Common myeloid progenitor, CD34-positive (primary cell): ENCODE measurements around the gene SLC1A1.

ENCODE experiments used
- CTCF ChIA-PET: fragments of 350-600 bp; sonication (Branson Sonifier 250); formaldehyde crosslinking; loops from one replicate; lab custom pipeline; 2021; ENCODE audit warnings: antibody characterized with exemption; lab: Charles Lee
- POLR2A ChIA-PET: fragments of 350-600 bp; sonication (Branson Sonifier 250); formaldehyde crosslinking; loops from one replicate; lab custom pipeline; 2021; ENCODE audit warnings: antibody characterized with exemption; lab: Charles Lee
- DNase-seq, 3 donors: peaks; one replicate each; pipeline versions ENCODE4 v3.0.0 to v3.0.0-alpha.2; 2013
- H3K27ac ChIP-seq, 2 experiments: 1 replicate in 1 of 2; 2 replicates in 1 of 2; pipeline ENCODE4 v1.7.0; 2013; ENCODE audit warnings: inconsistent platforms in 2 of 2, low read length in 2 of 2, mild to moderate bottlenecking in 2 of 2, low read depth in 1 of 2, moderate library complexity in 1 of 2; ENCODE audit not compliant: severe bottlenecking in 2 of 2, insufficient read depth in 1 of 2, poor library complexity in 1 of 2
- H3K27me3 ChIP-seq, 5 experiments: replicated peaks in 2 of 5; 1 replicate in 3 of 5; 2 replicates in 2 of 5; pipeline versions ENCODE4 v1.6.1 to v1.7.0; 2013; ENCODE audit warnings: low read length in 4 of 5, mild to moderate bottlenecking in 2 of 5, moderate library complexity in 2 of 5, inconsistent platforms in 1 of 5; ENCODE audit not compliant: insufficient read depth in 5 of 5, control insufficient read depth in 4 of 5
- H3K36me3 ChIP-seq, 4 experiments: 1 replicate in 2 of 4; 2 replicates in 2 of 4; pipeline versions ENCODE4 v1.6.1 to v1.7.0; 2013; ENCODE audit warnings: low read length in 3 of 4, control low read depth in 1 of 4, mild to moderate bottlenecking in 1 of 4; ENCODE audit not compliant: control insufficient read depth in 4 of 4, insufficient read depth in 4 of 4
- H3K4me1 ChIP-seq, 4 experiments: 1 replicate in 3 of 4; 2 replicates in 1 of 4; pipeline versions ENCODE4 v1.6.1 to v1.7.1; 2013; ENCODE audit warnings: low read length in 3 of 4, mild to moderate bottlenecking in 3 of 4, control low read depth in 1 of 4, inconsistent platforms in 1 of 4, moderate library complexity in 1 of 4; ENCODE audit not compliant: control insufficient read depth in 4 of 4, insufficient read depth in 4 of 4; ENCODE audit errors: control extremely low read depth in 1 of 4
- H3K4me3 ChIP-seq, 7 experiments: 1 replicate in 4 of 7; 2 replicates in 3 of 7; pipeline versions ENCODE4 v1.5.1 to v1.7.0; 2013; ENCODE audit warnings: mild to moderate bottlenecking in 7 of 7, low read length in 6 of 7, moderate library complexity in 6 of 7, inconsistent platforms in 2 of 7, low read depth in 2 of 7, control low read depth in 1 of 7; ENCODE audit not compliant: insufficient read depth in 4 of 7, control insufficient read depth in 1 of 7; ENCODE audit errors: extremely low read depth in 1 of 7
- H3K9me3 ChIP-seq, 5 experiments: 1 replicate in 4 of 5; 2 replicates in 1 of 5; pipeline versions ENCODE4 v1.6.1 to v1.7.1; 2013; ENCODE audit warnings: low read length in 4 of 5, mild to moderate bottlenecking in 2 of 5, inconsistent platforms in 1 of 5, low read depth in 1 of 5, moderate library complexity in 1 of 5; ENCODE audit not compliant: control insufficient read depth in 4 of 5, insufficient read depth in 2 of 5; ENCODE audit errors: control extremely low read depth in 1 of 5
- WGBS: methylation state at CpG from one replicate; pipeline ENCODE4 v1.1.5; 2013; ENCODE audit not compliant: insufficient coverage; 5-methylcytosine and 5-hydroxymethylcytosine counted together

Gene SLC1A1

DNA sequence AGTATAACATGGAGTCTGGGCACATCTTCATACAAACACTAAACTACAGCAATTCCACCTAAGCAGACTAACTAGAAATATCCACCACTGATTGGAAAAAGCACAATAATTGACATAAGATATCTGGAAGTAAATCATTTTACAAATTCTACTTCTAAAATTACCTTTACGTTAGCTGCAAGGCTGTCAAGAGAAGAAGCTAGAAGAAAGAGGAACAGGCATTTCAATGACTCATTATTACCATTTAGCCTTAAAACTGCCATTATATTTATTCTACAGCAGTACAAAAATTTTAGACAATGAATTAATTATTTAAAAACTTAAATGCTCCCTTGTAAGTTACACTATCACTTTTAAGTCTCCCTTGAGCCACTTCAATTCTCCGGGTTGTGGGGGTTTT, 128.4 kb downstream of the SLC1A1 start:
- H3K4me1 ChIP-seq, result peaks cover 0 to 7% (median 3%) of the 10 kb centered on the region in 4 experiments
- peaks cover 0 to 2% (median 0%) of the 10 kb centered on the region in 5 experiments for H3K9me3 ChIP-seq
- DNase-seq, result peak in 2 of 3 donors; percentile 57 to 65
- CTCF ChIA-PET, result interaction anchor here (1.4 kb wide), 1 partner anchor 971 kb away, joined by 3 read pairs; no protein-coding TSS in a partner anchor
- no peak overlapping the region for H3K27ac ChIP-seq
- 33% methylated on average over 1 of the region's 2 CpGs for WGBS
- H3K27me3 ChIP-seq, result peaks cover 0 to 74% (median 21%) of the 10 kb centered on the region in 5 experiments
- H3K36me3 ChIP-seq, result no peaks in the 10 kb centered on the region
- POLR2A ChIA-PET, result no interaction called here
- H3K4me3 ChIP-seq, result no peak overlapping the region

DNA sequence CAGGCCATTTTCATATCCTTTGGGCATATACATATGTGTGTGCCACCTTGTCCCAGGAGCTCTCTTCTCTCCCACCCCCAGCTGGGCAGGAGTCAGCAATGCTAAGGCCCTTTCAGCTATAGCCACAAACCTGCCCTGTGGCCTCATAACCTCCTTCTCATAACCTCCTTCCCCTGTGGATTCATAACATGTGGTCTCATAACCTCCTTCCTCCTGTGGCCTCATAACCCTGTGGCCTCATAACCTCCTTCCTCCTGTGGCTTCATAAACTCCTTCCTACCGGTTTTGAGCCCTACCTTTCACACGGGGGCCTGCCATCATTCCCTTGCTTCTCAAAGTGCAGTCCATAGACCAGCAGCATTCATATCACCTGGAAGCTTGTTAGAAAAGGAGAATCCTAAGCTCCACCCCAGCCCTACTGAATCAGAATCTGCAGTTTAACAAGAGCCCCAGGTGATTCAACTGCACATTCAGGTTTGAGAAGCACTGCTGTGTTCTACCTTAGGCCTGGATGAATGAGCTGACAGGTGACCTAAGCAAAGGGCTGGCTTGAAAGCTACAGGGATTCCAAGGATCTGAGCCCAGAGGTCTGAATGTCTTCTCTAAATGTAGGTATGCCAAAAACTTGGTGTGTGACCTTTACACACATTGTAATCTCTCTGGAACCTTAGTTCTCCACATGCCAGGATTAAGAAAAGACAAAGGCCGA, 129.9 kb downstream of the SLC1A1 start:
- POLR2A ChIA-PET, result no interaction called here
- Histone ChIP-seq H3K27me3 (peaks cover 0 to 68% (median 16%) of the 10 kb centered on the region in 5 experiments), H3K4me1 (peaks cover 0 to 7% (median 3%) of the 10 kb centered on the region in 4 experiments), H3K27ac (no peak overlapping the region), H3K36me3 (no peaks in the 10 kb centered on the region), H3K9me3 (peaks cover 0 to 2% (median 0%) of the 10 kb centered on the region in 5 experiments), H3K4me3 (no peak overlapping the region)
- peak in 2 of 3 donors; percentile 60 to 62 for DNase-seq
- CTCF ChIA-PET, result no interaction called here
- WGBS, result 33% methylated on average over 3 of the region's 3 CpGs

GRCh38 chr9:4620881-4621555, 130.8 kb downstream of the SLC1A1 start:
- POLR2A ChIA-PET, result no interaction called here
- Histone ChIP-seq H3K27me3 (peaks cover 0 to 66% (median 16%) of the 10 kb centered on the region in 5 experiments), H3K4me1 (peaks cover 0 to 7% (median 3%) of the 10 kb centered on the region in 4 experiments), H3K36me3 (no peaks in the 10 kb centered on the region), H3K27ac (no peak overlapping the region), H3K9me3 (peaks cover 0 to 2% (median 0%) of the 10 kb centered on the region in 5 experiments), H3K4me3 (no peak overlapping the region)
- CTCF ChIA-PET, result interaction anchor here (1.4 kb wide), 1 partner anchor 20 kb away, joined by 3 read pairs; no protein-coding TSS in a partner anchor
- WGBS, result 87% methylated on average over 1 of the region's 2 CpGs
- no peak for DNase-seq

- WGBS, result 92% methylated on average over 10 of the region's 10 CpGs
- peaks cover 0 to 68% (median 19%) of the 10 kb centered on the region in 5 experiments for H3K27me3 ChIP-seq
- ChIA-PET POLR2A (no interaction called here), CTCF (interaction anchor here (1.1 to 1.4 kb wide), 2 partner anchors 18 to 21 kb away, joined by 3 read pairs; no protein-coding TSS in a partner anchor)
- no peak for DNase-seq
- H3K4me1 ChIP-seq, result peaks cover 0 to 7% (median 3%) of the 10 kb centered on the region in 4 experiments
- peaks cover 0 to 2% (median 0%) of the 10 kb centered on the region in 5 experiments for H3K9me3 ChIP-seq
- no peak overlapping the region for H3K27ac ChIP-seq
- no peak overlapping the region for H3K4me3 ChIP-seq
- H3K36me3 ChIP-seq, result no peaks in the 10 kb centered on the region
These were observed 131.7 kb downstream of the SLC1A1 start for GRCh38 chr9:4622016-4622415.

DNA sequence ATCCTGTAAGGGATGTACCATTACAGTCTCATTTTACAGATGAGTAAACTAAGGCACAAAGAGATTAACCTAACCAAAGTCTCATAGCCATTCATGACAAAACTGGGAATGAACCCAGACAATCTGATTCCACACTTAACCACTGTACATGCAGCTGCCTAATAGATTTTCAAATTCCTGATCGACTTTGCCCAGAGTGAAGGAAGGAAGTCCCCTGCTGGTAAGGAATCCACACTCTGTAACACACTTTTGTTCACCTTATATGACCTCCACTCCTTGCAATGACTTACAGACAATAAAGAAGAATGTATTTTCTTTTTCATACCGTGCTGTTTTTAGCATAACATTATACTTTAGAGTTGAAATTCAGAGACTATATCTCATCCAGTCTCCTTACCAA, 140.6 kb downstream of the SLC1A1 start:
- H3K4me1 ChIP-seq, result no peaks in the 10 kb centered on the region
- H3K27ac ChIP-seq, result no peak overlapping the region
- peaks cover 0 to 69% (median 14%) of the 10 kb centered on the region in 5 experiments for H3K27me3 ChIP-seq
- H3K36me3 ChIP-seq, result no peaks in the 10 kb centered on the region
- no peak overlapping the region for H3K4me3 ChIP-seq
- ChIA-PET CTCF (no interaction called here), POLR2A (no interaction called here)
- DNase-seq, result no peak
- H3K9me3 ChIP-seq, result no peaks in the 10 kb centered on the region
- WGBS, result 20% methylated on average over 1 of the region's 2 CpGs
